Astrocyte of the spinal cord (primary cell): ENCODE results near the gene KDM5B.
"Not testable (repeated sequence)": the region's sequence is repeated elsewhere in the genome, so short reads cannot be mapped to it uniquely, and the experiment has no call there.

Source experiments
- DNase-seq: peaks from one replicate; pipeline ENCODE4 v3.0.0; 2011; ENCODE audit warnings: low read depth, low spot score
- H3K4me3 ChIP-seq: 2 replicates; pipeline ENCODE4 v1.5.1; 2011; ENCODE audit warnings: low read depth, mild to moderate bottlenecking, low read length, moderate library complexity
- CTCF ChIP-seq: IDR thresholded peaks from 2 replicates; pipeline ENCODE4 v1.5.1; 2012; ENCODE audit warnings: low read depth, mild to moderate bottlenecking, low read length, inconsistent platforms
- in situ Hi-C: cut with HindIII; loops from 2 replicates; pipeline ENCODE4 v1.10.0; 2017; ENCODE audit warnings: low sequenced_read_pairs

The KDM5B gene

GRCh38 chr1:202801175-202801574 is 7.0 kb downstream of the KDM5B start:
- in situ Hi-C loops, result no loop called here
- DNase-seq, result no peak
- no peak overlapping the region for H3K4me3 ChIP-seq
- no peak for TF ChIP-seq CTCF

GRCh38 chr1:202800742-202801141 is 7.5 kb downstream of the KDM5B start:
- no peak for TF ChIP-seq CTCF
- H3K4me3 ChIP-seq, result no peak overlapping the region
- in situ Hi-C loops, result no loop called here

GRCh38 chr1:202798792-202799331 is 9.4 kb downstream of the KDM5B start:
- in situ Hi-C loops, result no loop called here
- no peak for TF ChIP-seq CTCF
- no peak overlapping the region for H3K4me3 ChIP-seq
- no peak for DNase-seq

More at GRCh38 chr1:202800742-202801141, 7.5 kb downstream of the KDM5B start:
- DNase-seq, result no peak

GRCh38 chr1:202798260-202798659 is 10.0 kb downstream of the KDM5B start:
- in situ Hi-C loops, result no loop called here
- no peak for DNase-seq
- no peak overlapping the region for H3K4me3 ChIP-seq
- no peak for TF ChIP-seq CTCF

GRCh38 chr1:202796670-202797069 is 11.6 kb downstream of the KDM5B start:
- in situ Hi-C loops, result no loop called here
- TF ChIP-seq CTCF, result no peak
- DNase-seq, result no peak
- no peak overlapping the region for H3K4me3 ChIP-seq

GRCh38 chr1:202794931-202795330 is 13.3 kb downstream of the KDM5B start:
- H3K4me3 ChIP-seq, DNase-seq, in situ Hi-C loops: not testable (repeated sequence)

GRCh38 chr1:202794051-202794740 is 14.0 kb downstream of the KDM5B start:
- TF ChIP-seq CTCF, result no peak
- H3K4me3 ChIP-seq, result no peak overlapping the region
- in situ Hi-C loops, result no loop called here
- DNase-seq, result no peak
